ENCODE measurements around the gene SLC25A33. TPM values are rescaled to one million over a fixed set of nuclear protein-coding genes. Genes with fewer than 3 reads are reported as not detected.

The SLC25A33 gene
- total and polyA plus RNA-seq, 2 of the 8 experiments (the other 6 are each of a cell fraction or from before 2014, with no cell fraction given) = 7.8 to 12.8 TPM

GRCh38 chr1:9592510-9593075 lies 53.3 kb downstream of the SLC25A33 start (continued):
- TF ChIP-seq CHD7 (IDR thresholded peaks at IDR 0.05; ENCODE audit: insufficient replicate concordance, low read length) (no peak), PHF8 (conservative IDR thresholded peaks at IDR 0.05; ENCODE audit: low read depth, low read length) (no peak), SP2 (IDR thresholded peaks at IDR 0.05; ENCODE audit: low read length) (no peak)

All from H1 (cell line).